Natural killer cell (primary cell): Measurements from ENCODE around the gene GALNT2. TPM values are rescaled to one million over a fixed set of nuclear protein-coding genes. Genes with fewer than 3 reads are reported as not detected.

ENCODE experiments used
- ATAC-seq, 3 donors: fragments of 150-1000 bp in 2 of 3; fragments of 200-7000 bp in 1 of 3; cut with Tn5 transposase; 1 replicate in 1 of 3; 2 replicates in 2 of 3; pipeline ENCODE4 v1.10.0; 2021; ENCODE audit warnings: mild to moderate bottlenecking in 2 of 3, moderate library complexity in 2 of 3
- DNase-seq, 2 donors: peaks; one replicate each; pipeline versions ENCODE4 v3.0.0 to v3.0.0-alpha.2; 2013 to 2021; ENCODE audit warnings: mixed read lengths in 1 of 2
- H3K27ac ChIP-seq: one replicate; pipeline ENCODE4 v1.5.1; 2013; ENCODE audit warnings: mild to moderate bottlenecking, low read length
- H3K27me3 ChIP-seq: one replicate; pipeline ENCODE4 v1.6.1; 2013; ENCODE audit warnings: low read length; ENCODE audit not compliant: control insufficient read depth, insufficient read depth
- H3K36me3 ChIP-seq: one replicate; pipeline ENCODE4 v1.6.1; 2013; ENCODE audit warnings: low read length; ENCODE audit not compliant: control insufficient read depth, insufficient read depth
- H3K4me1 ChIP-seq: one replicate; pipeline ENCODE4 v1.6.1; 2013; ENCODE audit warnings: low read length; ENCODE audit not compliant: control insufficient read depth, insufficient read depth
- H3K4me3 ChIP-seq: one replicate; pipeline ENCODE4 v1.5.1; 2013; ENCODE audit warnings: low read length
- H3K9me3 ChIP-seq: one replicate; pipeline ENCODE4 v1.6.1; 2013; ENCODE audit warnings: low read length; ENCODE audit not compliant: control insufficient read depth, insufficient read depth
- H3K27ac Mint-ChIP-seq, 2 donors: one replicate each; pipeline ENCODE4 v1.8.0; 2022; ENCODE audit warnings: mild to moderate bottlenecking in 2 of 2, mixed read lengths in 2 of 2, moderate library complexity in 1 of 2
- H3K27me3 Mint-ChIP-seq, 2 donors: one replicate each; pipeline ENCODE4 v1.8.0; 2022; ENCODE audit warnings: low read depth in 2 of 2, mixed read lengths in 2 of 2
- H3K36me3 Mint-ChIP-seq: one replicate; pipeline ENCODE4 v1.8.0; 2022; ENCODE audit warnings: mixed read lengths
- H3K4me1 Mint-ChIP-seq, 2 donors: one replicate each; pipeline ENCODE4 v1.8.0; 2022; ENCODE audit warnings: mixed read lengths in 2 of 2
- H3K4me3 Mint-ChIP-seq: one replicate; pipeline ENCODE4 v1.8.0; 2022; ENCODE audit warnings: mild to moderate bottlenecking, moderate library complexity, mixed read lengths
- H3K9me3 Mint-ChIP-seq, 2 donors: one replicate each; pipeline ENCODE4 v1.8.0; 2022; ENCODE audit warnings: mixed read lengths in 2 of 2
- CTCF ChIP-seq: fragments of 200-600 bp; IDR thresholded peaks from one replicate; pipeline ENCODE4 v1.8.0; 2022; ENCODE audit warnings: antibody characterized with exemption
- WGBS: methylation state at CpG from one replicate; pipeline ENCODE4 v1.1.7; 2013; ENCODE audit warnings: missing lambda C conversion rate; ENCODE audit not compliant: insufficient coverage; 5-methylcytosine and 5-hydroxymethylcytosine counted together
- intact Hi-C: fragments of 100-400 bp; cut with micrococcal nuclease; formaldehyde crosslinking; loops from one replicate; pipeline ENCODE4 v1.14.2; 2022
- total RNA-seq, 4 donors: library from RNA; stranded (reverse); fragments of 120-200 nt in 1 of 4; gene quantifications; one replicate each; pipeline versions ENCODE4 v1.2.3 to v1.2.4, GENCODE V29; 2013 to 2022

The GALNT2 gene
- total RNA-seq, 3 donors from 2014 or later (not counting 1 experiment from before 2014, with no cell fraction given) = 31.2 to 53.6 (median 47.3) TPM

DNA sequence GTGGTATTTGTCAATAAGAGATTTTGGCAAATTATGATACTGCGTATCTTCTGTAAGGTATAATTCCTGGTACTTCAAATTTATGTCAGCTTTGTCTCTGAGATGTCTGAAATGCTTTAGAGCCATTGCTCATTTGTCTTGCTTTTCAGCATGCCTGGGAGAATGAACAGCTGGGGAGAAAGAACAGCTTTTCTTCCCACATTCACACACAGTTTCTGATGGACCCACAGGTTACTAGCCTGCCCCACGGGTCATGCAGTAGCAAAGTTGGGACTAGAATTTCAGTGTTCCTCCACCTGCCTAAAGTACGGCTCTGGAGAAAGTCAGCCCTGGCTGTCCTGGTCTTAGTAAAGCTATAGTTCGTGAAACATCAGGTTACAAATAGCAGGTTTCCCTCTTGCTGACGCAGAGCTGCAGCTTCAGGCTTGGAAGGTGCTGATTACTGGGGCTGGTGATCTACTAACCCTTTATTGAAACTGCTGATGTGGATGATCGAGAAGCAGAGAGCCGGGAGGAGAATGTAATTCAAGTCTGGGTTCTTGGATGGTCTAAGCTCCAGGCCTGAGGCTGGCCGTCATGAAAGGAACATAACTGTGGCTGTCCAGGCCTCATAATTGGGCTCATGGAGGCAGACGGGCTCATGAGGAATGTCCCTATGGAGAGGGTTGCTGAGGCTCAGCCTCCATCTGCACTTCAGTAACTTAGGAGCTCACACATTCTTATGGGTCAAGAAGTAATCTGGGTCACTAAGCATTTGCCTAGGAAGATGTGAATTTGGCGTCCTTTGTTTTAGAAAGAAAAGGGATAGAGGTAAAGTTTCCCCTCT, 12.4 kb downstream of the GALNT2 start:
- Mint-ChIP-seq H3K36me3 (no peaks in the 10 kb centered on the region), H3K4me1 (peaks cover 58 to 62% of the 10 kb centered on the region in 2 donors), H3K9me3 (peaks cover 4% of the 10 kb centered on the region in 2 donors), H3K27ac (no peak overlapping the region), H3K4me3 (no peak overlapping the region), H3K27me3 (no peaks in the 10 kb centered on the region)
- intact Hi-C loops = no loop called here
- H3K4me3 ChIP-seq = no peak overlapping the region
- H3K4me1 ChIP-seq = peaks cover 8% of the 10 kb centered on the region
- DNase-seq = no peak
- H3K36me3 ChIP-seq = no peaks in the 10 kb centered on the region
- H3K9me3 ChIP-seq = peaks cover 10% of the 10 kb centered on the region
- TF ChIP-seq CTCF = no peak
- no peak for ATAC-seq
- H3K27ac ChIP-seq = no peak overlapping the region
- WGBS = 94% methylated on average over 10 of the region's 10 CpGs
- no peaks in the 10 kb centered on the region for H3K27me3 ChIP-seq

- 88% methylated on average over 8 of the region's 8 CpGs for WGBS
- Mint-ChIP-seq H3K27me3 (no peaks in the 10 kb centered on the region), H3K4me1 (peaks cover 61 to 69% of the 10 kb centered on the region in 2 donors), H3K4me3 (no peak overlapping the region), H3K27ac (peak overlapping the region in 1 of 2 donors; percentile 65), H3K9me3 (peaks cover 4% of the 10 kb centered on the region in 2 donors), H3K36me3 (no peaks in the 10 kb centered on the region)
- TF ChIP-seq CTCF = no peak
- no peak for DNase-seq
- no peak overlapping the region for H3K4me3 ChIP-seq
- intact Hi-C loops = no loop called here
- no peak for ATAC-seq
- peaks cover 10% of the 10 kb centered on the region for H3K9me3 ChIP-seq
- no peaks in the 10 kb centered on the region for H3K27me3 ChIP-seq
- no peak overlapping the region for H3K27ac ChIP-seq
- H3K4me1 ChIP-seq = peaks cover 10% of the 10 kb centered on the region
- no peaks in the 10 kb centered on the region for H3K36me3 ChIP-seq
These were observed 13.8 kb downstream of the GALNT2 start for GRCh38 chr1:230080822-230081221.

- no peak overlapping the region for H3K4me3 ChIP-seq
- TF ChIP-seq CTCF = no peak
- no peaks in the 10 kb centered on the region for H3K27me3 ChIP-seq
- ATAC-seq (no peak), DNase-seq (no peak)
- Mint-ChIP-seq H3K4me1 (peaks cover 63 to 69% of the 10 kb centered on the region in 2 donors), H3K9me3 (peaks cover 4% of the 10 kb centered on the region in 2 donors), H3K27ac (peak overlapping the region; percentile 65 to 92), H3K27me3 (no peaks in the 10 kb centered on the region), H3K36me3 (no peaks in the 10 kb centered on the region), H3K4me3 (no peak overlapping the region)
- H3K36me3 ChIP-seq = no peaks in the 10 kb centered on the region
- peaks cover 10% of the 10 kb centered on the region for H3K9me3 ChIP-seq
- no peak overlapping the region for H3K27ac ChIP-seq
- intact Hi-C loops = no loop called here
- WGBS = 92% methylated on average over 8 of the region's 8 CpGs
- H3K4me1 ChIP-seq = peaks cover 10% of the 10 kb centered on the region
These were observed 14.7 kb downstream of the GALNT2 start for GRCh38 chr1:230081751-230082150.
